ENCODE measurements around the gene CRTC3. TPM values are rescaled to one million over a fixed set of nuclear protein-coding genes. Genes with fewer than 3 reads are reported as not detected.

The CRTC3 gene
- total and polyA plus RNA-seq, 2 of the 13 experiments (the other 11 are each of a cell fraction or from before 2014, with no cell fraction given), result 8.4 to 11.8 TPM

DNA sequence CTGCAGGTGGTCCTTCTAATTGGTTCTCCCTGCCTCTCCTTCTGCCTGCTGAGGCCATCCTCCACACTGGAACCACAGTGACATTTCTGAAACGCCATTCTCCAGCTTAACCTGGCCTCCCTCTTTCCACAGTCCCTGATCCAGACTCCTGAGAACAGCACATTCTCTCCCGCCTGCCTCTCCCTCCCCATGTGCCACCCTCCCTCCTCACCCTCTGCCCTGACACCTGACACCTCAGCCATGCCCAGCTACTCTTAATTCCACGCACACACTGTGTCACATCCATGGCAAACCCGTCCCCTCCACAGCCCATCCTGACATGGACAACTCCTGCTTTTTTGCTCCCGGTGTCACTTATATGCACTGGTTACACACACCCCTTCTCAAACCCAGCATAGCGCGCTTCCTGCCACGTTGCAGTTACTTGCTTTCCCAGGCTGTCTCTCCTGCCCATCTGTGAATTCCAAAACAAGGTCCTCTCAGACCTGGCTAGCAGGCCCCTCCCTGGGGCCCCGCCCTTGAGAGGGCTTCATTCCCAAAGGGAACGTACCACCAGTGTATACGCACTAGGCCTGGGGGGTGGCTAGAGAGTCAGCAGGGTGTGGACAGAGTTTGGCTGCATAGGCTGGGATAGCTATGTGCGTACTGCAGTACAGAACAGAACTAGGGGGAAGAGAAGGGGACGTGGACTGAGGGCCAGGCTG is 94.7 kb downstream of the CRTC3 start (continued):
- TF ChIP-seq, protein P1, sequence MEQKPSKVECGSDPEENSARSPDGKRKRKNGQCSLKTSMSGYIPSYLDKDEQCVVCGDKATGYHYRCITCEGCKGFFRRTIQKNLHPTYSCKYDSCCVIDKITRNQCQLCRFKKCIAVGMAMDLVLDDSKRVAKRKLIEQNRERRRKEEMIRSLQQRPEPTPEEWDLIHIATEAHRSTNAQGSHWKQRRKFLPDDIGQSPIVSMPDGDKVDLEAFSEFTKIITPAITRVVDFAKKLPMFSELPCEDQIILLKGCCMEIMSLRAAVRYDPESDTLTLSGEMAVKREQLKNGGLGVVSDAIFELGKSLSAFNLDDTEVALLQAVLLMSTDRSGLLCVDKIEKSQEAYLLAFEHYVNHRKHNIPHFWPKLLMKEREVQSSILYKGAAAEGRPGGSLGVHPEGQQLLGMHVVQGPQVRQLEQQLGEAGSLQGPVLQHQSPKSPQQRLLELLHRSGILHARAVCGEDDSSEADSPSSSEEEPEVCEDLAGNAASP (CRISPR knock-in tag; IDR thresholded peaks at IDR 0.05; ENCODE audit: borderline replicate concordance), result no peak
- TF ChIP-seq, protein P2, sequence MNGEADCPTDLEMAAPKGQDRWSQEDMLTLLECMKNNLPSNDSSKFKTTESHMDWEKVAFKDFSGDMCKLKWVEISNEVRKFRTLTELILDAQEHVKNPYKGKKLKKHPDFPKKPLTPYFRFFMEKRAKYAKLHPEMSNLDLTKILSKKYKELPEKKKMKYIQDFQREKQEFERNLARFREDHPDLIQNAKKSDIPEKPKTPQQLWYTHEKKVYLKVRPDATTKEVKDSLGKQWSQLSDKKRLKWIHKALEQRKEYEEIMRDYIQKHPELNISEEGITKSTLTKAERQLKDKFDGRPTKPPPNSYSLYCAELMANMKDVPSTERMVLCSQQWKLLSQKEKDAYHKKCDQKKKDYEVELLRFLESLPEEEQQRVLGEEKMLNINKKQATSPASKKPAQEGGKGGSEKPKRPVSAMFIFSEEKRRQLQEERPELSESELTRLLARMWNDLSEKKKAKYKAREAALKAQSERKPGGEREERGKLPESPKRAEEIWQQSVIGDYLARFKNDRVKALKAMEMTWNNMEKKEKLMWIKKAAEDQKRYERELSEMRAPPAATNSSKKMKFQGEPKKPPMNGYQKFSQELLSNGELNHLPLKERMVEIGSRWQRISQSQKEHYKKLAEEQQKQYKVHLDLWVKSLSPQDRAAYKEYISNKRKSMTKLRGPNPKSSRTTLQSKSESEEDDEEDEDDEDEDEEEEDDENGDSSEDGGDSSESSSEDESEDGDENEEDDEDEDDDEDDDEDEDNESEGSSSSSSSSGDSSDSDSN (CRISPR knock-in tag; IDR thresholded peaks at IDR 0.05), result no peak

DNA sequence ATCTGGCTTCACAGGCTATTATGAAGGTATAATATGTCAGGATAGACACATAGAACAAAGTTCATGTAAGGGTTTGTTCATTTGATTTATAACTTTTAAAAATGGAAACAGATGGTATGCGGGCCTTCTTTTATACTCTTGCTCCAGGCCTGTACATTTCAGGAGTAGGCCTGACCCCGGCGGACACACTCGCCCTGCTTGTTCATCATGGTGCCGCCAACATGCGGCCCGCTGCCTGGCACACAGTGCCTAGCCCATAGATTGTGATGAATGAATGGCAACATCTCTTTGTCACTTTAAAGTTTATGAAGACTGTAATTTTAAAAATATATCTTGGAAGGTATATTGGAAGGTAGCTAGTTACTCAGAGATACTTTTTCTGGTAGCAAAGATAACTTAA is 95.3 kb downstream of the CRTC3 start:
- ChIA-PET CTCF (ENCODE audit: low intra/inter-chr PET ratio, low total read pairs) (no interaction called here), POLR2A (no interaction called here)
- peaks cover 6 to 17% of the 10 kb centered on the region in 2 experiments; a peak in 4 of 5 replicates for H3K36me3 ChIP-seq (replicated peaks in 1 of 2; ENCODE audit: control insufficient read depth in 1 of 2, insufficient read depth in 2 of 2, low read length in 2 of 2)
- ATAC-seq (no peak), FAIRE-seq (no peak), DNase-seq (ENCODE audit: low spot score) (no peak)
- H3K79me2 ChIP-seq (ENCODE audit: insufficient read depth, low read length), result no peaks in the 10 kb centered on the region
- no peak overlapping the region for H3K4me2 ChIP-seq (ENCODE audit: low read depth, low read length)
- intact Hi-C loops (cut with micrococcal nuclease; ENCODE audit: unreplicated experiment) (no loop called here), in situ Hi-C loops (cut with HindIII; ENCODE audit: extremely low pct_ligation_motif_present, low pct_unique_long_range_greater_than_20kb) (no loop called here)
- H3K27ac ChIP-seq (ENCODE audit: extremely low read length, insufficient read depth, low read length), result no peak overlapping the region
- no peaks in the 10 kb centered on the region for H3K27me3 ChIP-seq (ENCODE audit: control insufficient read depth in 1 of 2, insufficient read depth in 2 of 2, low read length in 2 of 2)
- TF ChIP-seq ZNF230 (CRISPR knock-in tag; IDR thresholded peaks at IDR 0.05) (no peak), SP5 (CRISPR knock-in tag; IDR thresholded peaks at IDR 0.05; ENCODE audit: borderline replicate concordance, low read depth) (no peak), AGO2 (optimal IDR thresholded peaks at IDR 0.05; ENCODE audit: low read depth, low read length) (no peak), KLF6 (CRISPR knock-in tag; IDR thresholded peaks at IDR 0.05) (no peak), HCFC1 (IDR thresholded peaks at IDR 0.05; ENCODE audit: low read depth, low read length) (no peak), RAD51 (IDR thresholded peaks at IDR 0.05; ENCODE audit: borderline replicate concordance) (no peak)
- TF ChIP-seq, protein P3, sequence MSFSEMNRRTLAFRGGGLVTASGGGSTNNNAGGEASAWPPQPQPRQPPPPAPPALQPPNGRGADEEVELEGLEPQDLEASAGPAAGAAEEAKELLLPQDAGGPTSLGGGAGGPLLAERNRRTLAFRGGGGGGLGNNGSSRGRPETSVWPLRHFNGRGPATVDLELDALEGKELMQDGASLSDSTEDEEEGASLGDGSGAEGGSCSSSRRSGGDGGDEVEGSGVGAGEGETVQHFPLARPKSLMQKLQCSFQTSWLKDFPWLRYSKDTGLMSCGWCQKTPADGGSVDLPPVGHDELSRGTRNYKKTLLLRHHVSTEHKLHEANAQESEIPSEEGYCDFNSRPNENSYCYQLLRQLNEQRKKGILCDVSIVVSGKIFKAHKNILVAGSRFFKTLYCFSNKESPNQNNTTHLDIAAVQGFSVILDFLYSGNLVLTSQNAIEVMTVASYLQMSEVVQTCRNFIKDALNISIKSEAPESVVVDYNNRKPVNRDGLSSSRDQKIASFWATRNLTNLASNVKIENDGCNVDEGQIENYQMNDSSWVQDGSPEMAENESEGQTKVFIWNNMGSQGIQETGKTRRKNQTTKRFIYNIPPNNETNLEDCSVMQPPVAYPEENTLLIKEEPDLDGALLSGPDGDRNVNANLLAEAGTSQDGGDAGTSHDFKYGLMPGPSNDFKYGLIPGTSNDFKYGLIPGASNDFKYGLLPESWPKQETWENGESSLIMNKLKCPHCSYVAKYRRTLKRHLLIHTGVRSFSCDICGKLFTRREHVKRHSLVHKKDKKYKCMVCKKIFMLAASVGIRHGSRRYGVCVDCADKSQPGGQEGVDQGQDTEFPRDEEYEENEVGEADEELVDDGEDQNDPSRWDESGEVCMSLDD (CRISPR knock-in tag; IDR thresholded peaks at IDR 0.05; ENCODE audit: borderline replicate concordance), result no peak
- no TSS peak for BruUV-seq (replicated peaks)
- no peaks in the 10 kb centered on the region for H3K4me1 ChIP-seq (ENCODE audit: insufficient read depth, low read length)
- H3K4me3 ChIP-seq (replicated peaks in 1 of 3; ENCODE audit: insufficient read depth in 1 of 3, low read depth in 2 of 3, low read length in 3 of 3), result no peak overlapping the region
- no peak overlapping the region for H2AFZ ChIP-seq (ENCODE audit: low read length)
- H4K20me1 ChIP-seq (ENCODE audit: insufficient read depth, low read length), result no peaks in the 10 kb centered on the region
- H3K9ac ChIP-seq (ENCODE audit: insufficient read depth, low read depth, low read length), result no peak overlapping the region
- 95% methylated on average over 7 of the region's 7 CpGs for WGBS (ENCODE audit: low lambda C conversion rate)
- H3K9me3 ChIP-seq (ENCODE audit: low read length), result no peaks in the 10 kb centered on the region
